ACHN (cell line): ENCODE results near the gene MLLT3.

Source experiments
- DNase-seq: peaks from one replicate; pipeline ENCODE4 v3.0.0-alpha.2; 2015
- in situ Hi-C: cut with HindIII; loops from 2 replicates; pipeline ENCODE4 v1.10.0; 2017; ENCODE audit warnings: low sequenced_read_pairs, low pct_ligation_motif_present, low pct_unique_long_range_greater_than_20kb

The MLLT3 gene

GRCh38 chr9:20500101-20500500 is 122.2 kb downstream of the MLLT3 start:
- no peak for DNase-seq
- in situ Hi-C loops: no loop called here

DNA sequence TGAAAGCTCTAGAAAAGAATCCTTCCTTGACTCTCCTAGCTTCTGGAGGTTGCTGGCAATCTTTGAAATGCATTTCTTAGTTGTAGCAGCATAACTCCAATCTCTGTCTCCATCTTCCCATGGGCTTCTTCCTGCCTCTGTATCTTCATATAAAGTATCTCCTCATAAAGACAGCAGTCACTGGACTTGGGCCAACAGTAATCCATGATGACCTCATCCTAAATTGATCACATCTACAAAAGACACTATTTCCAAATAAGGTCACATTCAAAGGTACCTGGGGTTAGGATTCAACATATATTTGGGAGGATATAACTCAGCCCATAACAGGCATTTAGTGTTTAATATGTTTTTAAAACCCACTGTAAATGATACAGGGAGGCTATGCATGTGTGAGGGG is 123.3 kb downstream of the MLLT3 start:
- in situ Hi-C loops: no loop called here
- no peak for DNase-seq

DNA sequence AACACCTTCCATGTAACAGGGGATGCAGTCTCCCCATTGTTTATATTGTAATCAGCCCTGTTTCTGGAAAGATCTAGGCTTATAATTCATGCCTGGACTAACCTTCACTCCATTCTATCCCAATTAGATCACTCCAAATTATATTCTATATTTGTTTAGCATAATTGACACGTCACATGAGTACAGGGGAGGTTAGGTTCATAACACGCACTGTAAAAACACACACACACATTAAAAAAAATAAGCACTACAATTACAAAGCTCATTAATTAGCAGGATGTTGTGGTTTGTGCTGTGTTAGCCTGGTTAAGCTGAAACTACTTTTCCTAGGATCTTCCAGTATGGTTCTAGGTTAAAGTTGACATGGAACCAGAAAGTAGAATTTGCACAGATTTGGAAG is 126.0 kb downstream of the MLLT3 start:
- no peak for DNase-seq

GRCh38 chr9:20495098-20495497 is 127.2 kb downstream of the MLLT3 start:
- no peak for DNase-seq
- in situ Hi-C loops: no loop called here

More for the DNA sequence above, 126.0 kb downstream of the MLLT3 start:
- in situ Hi-C loops: no loop called here

GRCh38 chr9:20494035-20494434 is 128.3 kb downstream of the MLLT3 start:
- in situ Hi-C loops: no loop called here
- no peak for DNase-seq

- no peak for DNase-seq
- in situ Hi-C loops: no loop called here
Observed at GRCh38 chr9:20492772-20493171, 129.5 kb downstream of the MLLT3 start.

- in situ Hi-C loops: no loop called here
- DNase-seq: no peak
Observed at GRCh38 chr9:20491612-20492011, 130.7 kb downstream of the MLLT3 start.

GRCh38 chr9:20490246-20490834 is 132.0 kb downstream of the MLLT3 start:
- DNase-seq: no peak
- in situ Hi-C loops: no loop called here

DNA sequence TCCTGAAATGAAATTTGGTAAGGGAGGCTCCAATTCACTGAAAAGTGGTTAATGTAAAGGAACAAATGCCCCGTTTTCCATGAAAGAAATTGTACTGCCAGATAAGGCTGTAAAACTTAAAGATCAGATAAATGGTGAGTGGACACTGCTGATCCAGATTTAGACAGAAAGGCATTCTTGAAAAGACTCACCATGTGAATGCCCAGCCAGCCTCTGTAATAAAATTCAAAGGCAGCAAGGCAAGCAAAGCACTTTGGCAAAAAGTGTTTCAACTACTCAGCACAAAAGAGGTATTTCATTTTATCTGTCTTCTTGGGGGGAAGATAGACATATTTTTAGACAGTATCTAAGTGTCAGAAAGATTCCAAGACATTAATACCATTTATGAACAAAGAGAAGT is 133.6 kb downstream of the MLLT3 start:
- no peak for DNase-seq
- in situ Hi-C loops: no loop called here

DNA sequence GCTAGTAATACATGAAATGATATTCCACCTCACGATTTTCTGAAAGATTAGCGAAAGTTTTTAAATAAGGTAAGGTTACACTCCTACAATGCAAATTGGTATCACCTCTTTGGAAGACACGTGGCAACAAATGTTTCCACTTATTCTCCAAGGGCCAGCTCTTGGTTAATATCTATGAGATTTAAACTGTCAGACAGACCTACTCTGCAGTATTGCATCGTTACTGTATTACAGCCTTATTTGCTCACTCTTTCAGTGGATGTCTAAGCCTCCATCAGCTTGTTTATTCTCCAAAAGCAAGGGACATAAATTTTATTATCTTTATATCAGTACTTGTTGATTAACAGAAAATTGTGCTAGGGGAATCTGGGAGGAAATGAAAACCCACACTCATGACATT is 135.7 kb downstream of the MLLT3 start:
- no peak for DNase-seq
- in situ Hi-C loops: no loop called here

GRCh38 chr9:20481437-20481836 is 140.9 kb downstream of the MLLT3 start:
- in situ Hi-C loops: no loop called here
- no peak for DNase-seq

GRCh38 chr9:20480249-20480648 is 142.1 kb downstream of the MLLT3 start:
- DNase-seq: no peak
- in situ Hi-C loops: no loop called here

DNA sequence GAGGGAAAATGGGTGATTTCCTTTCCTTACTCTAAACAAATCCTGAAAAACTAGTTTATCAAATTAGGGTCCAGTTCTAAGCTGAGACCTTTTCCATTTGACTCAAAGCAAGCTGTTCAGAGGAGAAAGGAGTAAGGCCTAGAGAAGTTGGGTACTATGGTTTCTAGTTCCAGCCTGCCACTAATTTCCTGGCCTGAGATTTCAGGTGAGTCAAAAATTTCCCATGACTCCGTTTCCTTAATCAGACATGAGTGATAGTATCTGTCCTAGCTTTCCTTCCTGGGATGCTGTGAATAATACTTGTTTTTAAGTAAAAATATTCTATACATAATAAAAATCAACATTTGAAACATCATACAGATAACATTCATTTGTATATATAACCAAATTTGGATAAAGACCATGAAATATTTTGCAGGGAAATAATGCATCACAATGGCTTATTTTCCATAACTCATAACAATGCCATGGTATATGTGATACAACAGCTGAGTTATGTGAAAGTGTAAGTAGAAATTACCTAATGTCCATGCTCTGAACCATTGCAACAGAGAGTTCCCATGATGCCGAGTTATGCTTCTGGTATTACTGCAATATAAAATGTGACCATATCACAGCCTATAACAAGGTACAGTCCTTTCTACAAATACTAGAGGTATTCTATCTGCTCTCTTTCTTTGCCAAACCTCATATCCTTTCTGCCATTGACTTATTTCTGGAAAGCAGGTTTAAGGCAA is 142.7 kb downstream of the MLLT3 start:
- no peak for DNase-seq
- in situ Hi-C loops: no loop called here

GRCh38 chr9:20478786-20479185 is 143.5 kb downstream of the MLLT3 start:
- no peak for DNase-seq
- in situ Hi-C loops: no loop called here

DNA sequence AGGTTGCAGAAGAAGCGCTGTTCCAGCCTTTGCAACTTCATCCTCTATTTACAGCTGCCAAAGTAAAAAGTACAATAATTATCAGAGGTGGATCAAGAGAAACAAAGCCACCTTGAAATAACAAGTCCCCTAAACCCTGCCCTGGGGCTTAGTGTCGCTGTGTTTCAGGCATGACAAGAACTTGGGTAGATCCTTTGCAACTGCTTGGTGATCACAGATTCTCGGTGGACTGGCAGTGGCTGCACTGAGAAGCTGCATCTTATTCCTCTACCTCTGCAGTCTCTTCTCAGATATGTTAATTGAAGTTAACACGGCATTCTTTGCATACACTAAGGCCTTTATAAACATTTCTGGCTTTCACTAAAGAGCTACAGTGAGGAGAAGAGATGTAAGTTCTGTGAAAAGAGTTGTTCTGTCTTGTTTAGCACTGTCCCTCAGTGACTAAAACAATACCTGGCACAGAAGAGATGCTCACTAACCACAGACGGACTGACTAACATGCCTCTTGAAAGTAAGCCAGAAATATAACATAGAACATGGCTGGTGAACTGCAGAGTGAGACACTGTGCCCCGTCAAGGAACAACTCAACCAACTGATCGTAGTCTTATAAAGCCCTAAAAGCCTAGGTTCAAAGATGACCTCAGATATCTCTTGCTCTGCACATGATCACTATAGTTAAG is 144.2 kb downstream of the MLLT3 start:
- in situ Hi-C loops: no loop called here
- no peak for DNase-seq

- in situ Hi-C loops: no loop called here
- no peak for DNase-seq
Observed at GRCh38 chr9:20476912-20477521, 145.3 kb downstream of the MLLT3 start.

GRCh38 chr9:20474496-20474895 is 147.8 kb downstream of the MLLT3 start:
- in situ Hi-C loops: no loop called here
- DNase-seq: no peak

DNA sequence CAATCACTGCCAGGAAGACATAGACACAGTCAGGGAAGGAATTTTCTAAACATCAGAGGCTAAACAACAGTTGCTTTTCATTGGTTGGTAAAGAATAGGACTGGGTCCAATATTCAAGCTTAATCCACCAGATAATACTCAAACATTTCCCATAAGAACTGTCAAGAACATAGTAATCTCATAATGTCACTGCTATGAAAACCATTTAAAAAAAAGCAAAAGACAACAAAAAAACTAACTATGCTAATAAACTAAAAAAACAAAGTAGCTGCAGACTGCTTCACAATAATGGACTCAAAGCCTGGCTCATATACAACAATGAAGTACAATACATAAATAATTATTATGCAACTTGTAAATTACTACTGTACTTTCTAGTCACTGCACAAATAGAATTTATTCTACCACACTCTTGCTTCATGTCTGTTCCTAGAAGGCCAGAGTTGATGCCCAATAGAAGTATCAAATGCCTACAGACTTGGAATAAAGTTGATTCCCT is 148.7 kb downstream of the MLLT3 start:
- in situ Hi-C loops: no loop called here
- DNase-seq: no peak

DNA sequence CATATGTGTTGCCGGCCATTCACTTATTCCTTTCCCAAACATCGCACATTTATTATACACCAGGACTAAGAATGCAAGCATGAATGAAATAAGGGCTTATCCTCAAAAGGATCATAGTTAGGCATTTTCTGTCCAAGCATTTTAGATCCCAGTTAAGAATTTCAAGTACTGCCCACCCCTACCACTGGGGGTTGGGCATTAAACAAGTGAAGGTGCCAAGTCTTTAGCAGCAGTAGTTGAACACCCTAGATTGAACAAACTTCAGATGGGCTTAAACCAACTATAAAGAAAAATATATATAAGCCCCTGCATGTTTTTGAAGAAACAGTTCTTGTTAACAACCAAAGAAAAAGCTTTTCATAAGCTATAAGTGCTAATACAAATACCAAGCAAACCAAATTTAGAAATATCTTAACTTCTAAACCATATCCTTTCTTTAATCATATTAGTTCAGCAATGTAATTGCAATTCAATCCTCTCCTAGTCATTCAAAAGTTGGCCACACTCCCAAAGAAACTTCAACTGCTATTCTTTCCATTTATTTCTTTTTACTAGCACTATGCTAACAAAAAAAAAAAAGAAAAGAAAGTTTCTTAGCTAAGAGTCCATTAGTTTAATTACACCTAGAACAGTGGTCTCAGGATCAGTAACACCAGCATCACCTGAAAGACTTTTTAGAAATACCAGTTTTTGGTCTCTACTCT is 149.8 kb downstream of the MLLT3 start:
- no peak for DNase-seq
- in situ Hi-C loops: no loop called here
